ENCODE measurements around the gene NKTR.

Gene NKTR

GRCh38 chr3:42683875-42684598 lies 83.6 kb downstream of the NKTR start:
- DNase-seq, result no peak

GRCh38 chr3:42684632-42685362 lies 84.3 kb downstream of the NKTR start:
- no peak for DNase-seq

- DNase-seq, result no peak
Observed at GRCh38 chr3:42685363-42685881, 84.9 kb downstream of the NKTR start, which contains the start of gene KLHL40. Gene KLHL40, plus strand, starts transcription at chr3:42685537. Its CDS starts 82 bp downstream, at chr3:42685619.

- no peak for DNase-seq
Observed at GRCh38 chr3:42685891-42686820, 85.7 kb downstream of the NKTR start.

- no peak for DNase-seq
Observed at GRCh38 chr3:42686832-42687650, 86.6 kb downstream of the NKTR start.

GRCh38 chr3:42688016-42688415 lies 87.5 kb downstream of the NKTR start:
- DNase-seq, result no peak

GRCh38 chr3:42688487-42689420 lies 88.3 kb downstream of the NKTR start:
- no peak for DNase-seq

- no peak for DNase-seq
Observed at GRCh38 chr3:42689421-42690014, 89.0 kb downstream of the NKTR start.

GRCh38 chr3:42690191-42690590 lies 89.7 kb downstream of the NKTR start:
- no peak for DNase-seq

- DNase-seq, result no peak
Observed at GRCh38 chr3:42690766-42691680, 90.5 kb downstream of the NKTR start.

GRCh38 chr3:42691816-42692666 lies 91.6 kb downstream of the NKTR start:
- DNase-seq, result no peak

- no peak for DNase-seq
Observed at GRCh38 chr3:42692667-42693529, 92.4 kb downstream of the NKTR start.

- no peak for DNase-seq
Observed at GRCh38 chr3:42693530-42693930, 93.0 kb downstream of the NKTR start.

GRCh38 chr3:42694366-42694765 lies 93.9 kb downstream of the NKTR start:
- DNase-seq, result no peak

GRCh38 chr3:42696356-42697288 lies 96.1 kb downstream of the NKTR start:
- no peak for DNase-seq

Data from COR-L47 (cell line).